CD14-positive monocyte (primary cell): ENCODE results near the gene DMAC2L. TPM values are rescaled to one million over a fixed set of nuclear protein-coding genes. Genes with fewer than 3 reads are reported as not detected.

Source experiments
- DNase-seq, 3 donors: peaks; one replicate each; pipeline ENCODE4 v3.0.0-alpha.2; 2011 to 2022
- H2AFZ ChIP-seq: 2 replicates; pipeline ENCODE4 v1.6.0; 2012; ENCODE audit warnings: mild to moderate bottlenecking, low read depth, low read length, inconsistent platforms; ENCODE audit not compliant: insufficient read depth, poor library complexity, severe bottlenecking
- H3K27ac ChIP-seq, 2 donors: 1 replicate in 1 of 2; 2 replicates in 1 of 2; pipeline ENCODE4 v1.5.1; 2012 to 2013; ENCODE audit warnings: low read length in 2 of 2, control low read depth in 1 of 2, inconsistent platforms in 1 of 2, low read depth in 1 of 2, mild to moderate bottlenecking in 1 of 2
- H3K27me3 ChIP-seq, 2 donors: one replicate each; pipeline versions ENCODE4 v1.6.0 to v1.6.1; 2011 to 2013; ENCODE audit warnings: low read length in 2 of 2; ENCODE audit not compliant: control insufficient read depth in 2 of 2, insufficient read depth in 2 of 2
- H3K36me3 ChIP-seq, 2 donors: replicated peaks in 1 of 2; 1 replicate in 1 of 2; 2 replicates in 1 of 2; pipeline versions ENCODE4 v1.5.1 to v1.6.1; 2012 to 2013; ENCODE audit warnings: low read length in 2 of 2, control low read depth in 1 of 2, inconsistent platforms in 1 of 2, mild to moderate bottlenecking in 1 of 2; ENCODE audit not compliant: insufficient read depth in 2 of 2, control insufficient read depth in 1 of 2
- H3K4me1 ChIP-seq, 2 donors: 1 replicate in 1 of 2; 2 replicates in 1 of 2; pipeline versions ENCODE4 v1.5.1 to v1.6.1; 2012 to 2013; ENCODE audit warnings: low read length in 2 of 2, control low read depth in 1 of 2, inconsistent platforms in 1 of 2, mild to moderate bottlenecking in 1 of 2, moderate library complexity in 1 of 2; ENCODE audit not compliant: insufficient read depth in 2 of 2, control insufficient read depth in 1 of 2
- H3K4me2 ChIP-seq: replicated peaks from 2 replicates; pipeline ENCODE3; 2012; ENCODE audit warnings: low read length, moderate library complexity, mild to moderate bottlenecking; ENCODE audit not compliant: poor library complexity, severe bottlenecking; ENCODE audit errors: extremely low read depth
- H3K4me3 ChIP-seq, 3 experiments: fragments of 200-600 bp in 1 of 3; sonication (generic) in 1 of 3; replicated peaks in 1 of 3; 1 replicate in 2 of 3; 2 replicates in 1 of 3; pipeline ENCODE4 v1.5.1; 2011 to 2013; ENCODE audit warnings: low read length in 3 of 3, mild to moderate bottlenecking in 3 of 3, control low read depth in 2 of 3, low read depth in 2 of 3, inconsistent platforms in 1 of 3, moderate library complexity in 1 of 3
- H3K79me2 ChIP-seq: 2 replicates; pipeline ENCODE4 v1.6.0; 2012; ENCODE audit warnings: mild to moderate bottlenecking, control low read depth, inconsistent platforms, low read length, moderate library complexity; ENCODE audit not compliant: insufficient read depth
- H3K9ac ChIP-seq: 2 replicates; pipeline ENCODE4 v1.6.0; 2017; ENCODE audit warnings: low read length, mild to moderate bottlenecking; ENCODE audit not compliant: insufficient read depth, poor library complexity, severe bottlenecking
- H3K9me3 ChIP-seq, 2 donors: replicated peaks in 1 of 2; 1 replicate in 1 of 2; 2 replicates in 1 of 2; pipeline versions ENCODE4 v1.5.1 to v1.6.1; 2012 to 2013; ENCODE audit warnings: low read length in 2 of 2, control low read depth in 1 of 2; ENCODE audit not compliant: control insufficient read depth in 1 of 2, insufficient read depth in 1 of 2
- H4K20me1 ChIP-seq: 2 replicates; pipeline ENCODE4 v1.6.0; 2012; ENCODE audit warnings: mild to moderate bottlenecking, low read length, control low read depth, moderate library complexity; ENCODE audit not compliant: insufficient read depth
- H3K27ac Mint-ChIP-seq, 7 donors: one replicate each; pipeline ENCODE4 v1.8.0; 2020; ENCODE audit warnings: mild to moderate bottlenecking in 7 of 7, mixed read lengths in 7 of 7, moderate library complexity in 6 of 7, inconsistent platforms in 2 of 7
- H3K27me3 Mint-ChIP-seq, 3 donors: one replicate each; pipeline ENCODE4 v1.8.0; 2021 to 2022; ENCODE audit warnings: low read depth in 3 of 3, mild to moderate bottlenecking in 3 of 3, mixed read lengths in 3 of 3, moderate library complexity in 3 of 3, inconsistent platforms in 1 of 3
- H3K36me3 Mint-ChIP-seq, 2 donors: one replicate each; pipeline ENCODE4 v1.8.0; 2020; ENCODE audit warnings: mixed read lengths in 2 of 2, inconsistent platforms in 1 of 2, mild to moderate bottlenecking in 1 of 2
- H3K4me1 Mint-ChIP-seq: one replicate; pipeline ENCODE4 v1.8.0; 2020; ENCODE audit warnings: mild to moderate bottlenecking, mixed read lengths
- H3K4me3 Mint-ChIP-seq, 2 donors: one replicate each; pipeline ENCODE4 v1.8.0; 2020; ENCODE audit warnings: mild to moderate bottlenecking in 2 of 2, mixed read lengths in 2 of 2, moderate library complexity in 1 of 2
- H3K9me3 Mint-ChIP-seq, 7 donors: one replicate each; pipeline ENCODE4 v1.8.0; 2020 to 2022; ENCODE audit warnings: mixed read lengths in 7 of 7, mild to moderate bottlenecking in 6 of 7, moderate library complexity in 6 of 7, inconsistent platforms in 2 of 7
- CTCF ChIP-seq: fragments of 200-600 bp; IDR thresholded peaks from one replicate; pipeline ENCODE4 v1.8.0; 2022; ENCODE audit warnings: antibody characterized with exemption, mild to moderate bottlenecking
- WGBS: methylation state at CpG from one replicate; pipeline ENCODE4 v1.1.5; 2013; ENCODE audit warnings: missing lambda C conversion rate; ENCODE audit not compliant: insufficient coverage; 5-methylcytosine and 5-hydroxymethylcytosine counted together
- intact Hi-C, 2 donors: fragments of 100-400 bp; cut with micrococcal nuclease; formaldehyde crosslinking; loops; one replicate each; pipeline versions ENCODE4 v1.15.0 to v1.15.1; 2023
- polyA plus RNA-seq, 3 donors: library from polyadenylated mRNA; depleted of rRNA in 1 of 3; unstranded in 2 of 3; stranded (reverse) in 1 of 3; fragments of 300-500 nt in 2 of 3; fragments of >200 nt in 1 of 3; fragmentation: Illumina TruSeq in 2 of 3; gene quantifications; 1 replicate in 2 of 3; 2 replicates in 1 of 3; pipeline ENCODE4 v1.2.3, GENCODE V29; 2012 to 2021

Gene DMAC2L
- polyA plus RNA-seq, 3 donors = 13.4 to 17.3 (median 16.4) TPM

GRCh38 chr14:50338587-50338986 is 26.5 kb downstream of the DMAC2L start:
- Histone ChIP-seq H2AFZ (no peak overlapping the region), H3K4me2 (no peak overlapping the region), H3K79me2 (no peaks in the 10 kb centered on the region), H3K4me3 (no peak overlapping the region), H4K20me1 (no peaks in the 10 kb centered on the region), H3K9me3 (no peaks in the 10 kb centered on the region), H3K27me3 (no peaks in the 10 kb centered on the region), H3K9ac (no peak overlapping the region), H3K4me1 (peaks cover 0 to 5% of the 10 kb centered on the region in 2 donors), H3K27ac (no peak overlapping the region), H3K36me3 (peaks cover under 1 to 8% of the 10 kb centered on the region in 2 donors)
- intact Hi-C loops = no loop called here
- no peak overlapping the region for H3K4me3 Mint-ChIP-seq
- peaks cover 19% of the 10 kb centered on the region for H3K4me1 Mint-ChIP-seq
- H3K27me3 Mint-ChIP-seq = peaks cover 0 to 2% (median 0%) of the 10 kb centered on the region in 3 donors
- H3K27ac Mint-ChIP-seq = no peak overlapping the region
- no peak for DNase-seq
- 100% methylated on average over 2 of the region's 2 CpGs for WGBS
- H3K9me3 Mint-ChIP-seq = no peaks in the 10 kb centered on the region
- peaks cover 21 to 28% of the 10 kb centered on the region in 2 donors for H3K36me3 Mint-ChIP-seq
- no peak for TF ChIP-seq CTCF

- Histone ChIP-seq H3K27me3 (no peaks in the 10 kb centered on the region), H3K27ac (no peak overlapping the region), H3K79me2 (no peaks in the 10 kb centered on the region), H3K9me3 (no peaks in the 10 kb centered on the region), H4K20me1 (no peaks in the 10 kb centered on the region), H3K4me2 (no peak overlapping the region), H3K4me3 (no peak overlapping the region), H3K4me1 (peaks cover 0 to 5% of the 10 kb centered on the region in 2 donors), H2AFZ (no peak overlapping the region), H3K36me3 (peaks cover 0 to 5% of the 10 kb centered on the region in 2 donors), H3K9ac (no peak overlapping the region)
- Mint-ChIP-seq H3K27ac (peak overlapping the region in 1 of 7 donors; percentile 6), H3K4me1 (peaks cover 19% of the 10 kb centered on the region), H3K9me3 (no peaks in the 10 kb centered on the region), H3K36me3 (peaks cover 19 to 24% of the 10 kb centered on the region in 2 donors), H3K4me3 (no peak overlapping the region), H3K27me3 (peaks cover 0 to 2% (median 0%) of the 10 kb centered on the region in 3 donors)
- TF ChIP-seq CTCF = no peak
- 100% methylated on average over 1 of the region's 3 CpGs for WGBS
- intact Hi-C loops = no loop called here
- no peak for DNase-seq
Measured at GRCh38 chr14:50339178-50339804, 27.2 kb downstream of the DMAC2L start.
